ENCODE measurements around the gene ARHGEF28.

- no peak for TF ChIP-seq POLR2A (IDR thresholded peaks at IDR 0.05; ENCODE audit: borderline replicate concordance, extremely low read depth, insufficient read depth, insufficient read length)
- peak; percentile 59 to 85 (median 80); a peak in 5 of 6 replicates for TF ChIP-seq CTCF (IDR thresholded peaks at IDR 0.05 in 2 of 3, conservative IDR thresholded peaks at IDR 0.05 in 1 of 3; ENCODE audit: borderline replicate concordance in 1 of 3, insufficient read depth in 1 of 3, low read depth in 2 of 3, low read length in 2 of 3)
- no peak for TF ChIP-seq REST (IDR thresholded peaks at IDR 0.05; ENCODE audit: low read depth)
- no peak for TF ChIP-seq SP1 (IDR thresholded peaks at IDR 0.05; ENCODE audit: low read depth)
Measured at GRCh38 chr5:73591102-73591695, 34.8 kb upstream of the ARHGEF28 start.
